ENCODE measurements around the gene CIART. TPM values are rescaled to one million over a fixed set of nuclear protein-coding genes. Genes with fewer than 3 reads are reported as not detected.
A peak's percentile ranks its signal among the peaks of the same experiment; 100 is the strongest.
"Not testable (repeated sequence)": the region's sequence is repeated elsewhere in the genome, so short reads cannot be mapped to it uniquely, and the experiment has no call there.

CIART gene
- total RNA-seq, 1 donor from 2014 or later, result 6.0 TPM

DNA sequence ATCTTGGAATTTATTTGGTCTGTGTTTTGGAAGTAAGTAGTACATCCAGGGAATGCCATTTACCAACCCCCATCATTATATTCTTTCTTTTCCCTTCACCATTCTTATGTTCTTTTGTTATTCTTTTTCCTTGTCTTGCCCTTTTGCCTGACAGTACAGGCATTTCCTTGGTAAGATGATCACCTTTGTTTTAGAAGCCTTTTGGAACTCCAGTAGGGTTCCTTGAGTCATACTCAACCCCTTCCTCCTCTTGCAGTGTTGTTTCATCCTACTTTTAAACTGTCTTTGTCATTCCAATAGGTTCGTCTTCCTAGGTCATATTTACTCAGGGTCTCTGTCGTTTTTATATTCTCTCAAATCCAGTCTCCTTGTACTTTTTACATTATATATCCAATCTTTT is 20.5 kb downstream of the CIART start:
- no peak overlapping the region for H3K27ac Mint-ChIP-seq
- peaks cover 11% of the 10 kb centered on the region for H3K4me1 Mint-ChIP-seq
- intact Hi-C loops (cut with micrococcal nuclease), result no loop called here
- H3K9me3 Mint-ChIP-seq, result no peaks in the 10 kb centered on the region
- no peak overlapping the region for H3K4me3 Mint-ChIP-seq
- H3K27me3 Mint-ChIP-seq, result no peaks in the 10 kb centered on the region
- peaks cover 40% of the 10 kb centered on the region for H3K36me3 Mint-ChIP-seq (ENCODE audit: low read depth)
- no peak for DNase-seq

- intact Hi-C loops (cut with micrococcal nuclease); H3K27me3 Mint-ChIP-seq; H3K9me3 Mint-ChIP-seq; H3K4me3 Mint-ChIP-seq; H3K4me1 Mint-ChIP-seq; DNase-seq; H3K27ac Mint-ChIP-seq: not testable (repeated sequence)
- H3K36me3 Mint-ChIP-seq (ENCODE audit: low read depth), result peaks cover 18% of the 10 kb centered on the region
Measured at GRCh38 chr1:150308585-150308984, 26.2 kb downstream of the CIART start.

GRCh38 chr1:150309758-150310508 is 27.6 kb downstream of the CIART start:
- H3K9me3 Mint-ChIP-seq, result no peaks in the 10 kb centered on the region
- H3K27ac Mint-ChIP-seq, result no peak overlapping the region
- no peak overlapping the region for H3K4me3 Mint-ChIP-seq
- intact Hi-C loops (cut with micrococcal nuclease), result no loop called here
- no peaks in the 10 kb centered on the region for H3K27me3 Mint-ChIP-seq
- DNase-seq, result no peak
- H3K4me1 Mint-ChIP-seq, result no peaks in the 10 kb centered on the region
- peaks cover 16% of the 10 kb centered on the region for H3K36me3 Mint-ChIP-seq (ENCODE audit: low read depth)

DNA sequence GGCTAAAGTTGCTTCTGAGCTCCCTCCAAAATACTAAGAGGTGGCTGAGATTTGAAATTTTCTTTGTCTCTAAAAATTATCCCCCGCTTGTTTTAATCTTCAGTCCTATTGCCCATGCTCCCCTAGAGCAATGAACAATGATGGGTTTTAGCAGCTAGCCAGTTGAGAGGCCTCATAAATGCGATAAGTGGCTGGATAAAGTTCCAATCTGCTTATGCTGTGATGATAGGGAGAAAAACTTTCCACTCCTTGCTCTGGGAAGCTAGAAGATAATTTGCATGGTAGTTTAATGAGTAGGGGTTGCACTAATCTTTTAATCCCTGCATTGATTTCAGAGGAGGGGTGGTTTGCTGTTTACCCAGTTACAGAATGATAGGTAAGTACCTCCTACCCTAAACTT is 29.4 kb downstream of the CIART start:
- no peaks in the 10 kb centered on the region for H3K9me3 Mint-ChIP-seq
- H3K36me3 Mint-ChIP-seq (ENCODE audit: low read depth), result peaks cover 13% of the 10 kb centered on the region
- no peak overlapping the region for H3K4me3 Mint-ChIP-seq
- H3K27ac Mint-ChIP-seq, result no peak overlapping the region
- no peaks in the 10 kb centered on the region for H3K4me1 Mint-ChIP-seq
- no peaks in the 10 kb centered on the region for H3K27me3 Mint-ChIP-seq
- intact Hi-C loops (cut with micrococcal nuclease), result no loop called here
- DNase-seq, result no peak

DNA sequence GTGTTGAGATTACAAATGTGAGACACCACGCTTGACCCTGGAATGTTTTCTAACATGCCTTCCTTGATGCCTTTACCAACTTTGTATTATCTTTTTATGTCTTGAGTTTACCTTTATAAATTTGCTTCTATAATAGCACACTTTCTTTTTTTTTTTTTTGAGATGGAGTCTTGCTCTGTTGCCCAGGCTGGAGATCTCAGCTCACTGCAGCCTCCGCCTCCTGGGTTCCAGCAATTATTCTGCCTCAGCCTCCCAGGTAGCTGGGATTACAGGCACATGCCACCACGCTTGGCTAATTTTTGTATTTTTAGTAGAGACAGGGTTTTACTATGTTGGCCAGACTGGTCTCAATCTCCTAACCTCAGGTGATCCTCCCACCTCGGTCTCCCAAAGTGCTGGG is 32.3 kb downstream of the CIART start:
- H3K27me3 Mint-ChIP-seq; intact Hi-C loops (cut with micrococcal nuclease); H3K4me3 Mint-ChIP-seq; H3K9me3 Mint-ChIP-seq; H3K36me3 Mint-ChIP-seq (ENCODE audit: low read depth); H3K4me1 Mint-ChIP-seq; H3K27ac Mint-ChIP-seq; DNase-seq: not testable (repeated sequence)

DNA sequence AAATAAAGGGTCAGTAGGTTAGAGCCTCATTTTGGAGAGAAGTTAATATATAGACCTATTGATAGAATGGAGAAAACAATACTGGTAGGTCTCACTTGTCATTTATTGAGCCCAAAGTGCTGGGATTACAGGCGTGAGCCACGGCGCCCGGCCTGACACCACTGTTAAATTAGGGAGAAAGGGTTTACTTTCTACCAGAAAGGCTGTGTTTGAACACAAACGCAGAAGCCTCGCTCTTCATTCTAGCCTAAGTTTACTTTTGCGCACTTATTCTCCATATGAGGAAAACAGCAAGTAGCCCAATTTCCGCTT is 38.3 kb downstream of the CIART start:
- peaks cover 9% of the 10 kb centered on the region for H3K4me1 Mint-ChIP-seq
- no peak for DNase-seq
- intact Hi-C loops (cut with micrococcal nuclease), result loop anchor here (5.0 kb wide), 2 partner anchors 63 to 197 kb away; partner anchors contain the start of genes CA14 and FALEC
- peak overlapping the region; percentile 99 for H3K4me3 Mint-ChIP-seq
- peak overlapping the region; percentile 99 for H3K27ac Mint-ChIP-seq
- peaks cover 2% of the 10 kb centered on the region for H3K27me3 Mint-ChIP-seq
- no peaks in the 10 kb centered on the region for H3K9me3 Mint-ChIP-seq
- peaks cover 19% of the 10 kb centered on the region for H3K36me3 Mint-ChIP-seq (ENCODE audit: low read depth)

DNA sequence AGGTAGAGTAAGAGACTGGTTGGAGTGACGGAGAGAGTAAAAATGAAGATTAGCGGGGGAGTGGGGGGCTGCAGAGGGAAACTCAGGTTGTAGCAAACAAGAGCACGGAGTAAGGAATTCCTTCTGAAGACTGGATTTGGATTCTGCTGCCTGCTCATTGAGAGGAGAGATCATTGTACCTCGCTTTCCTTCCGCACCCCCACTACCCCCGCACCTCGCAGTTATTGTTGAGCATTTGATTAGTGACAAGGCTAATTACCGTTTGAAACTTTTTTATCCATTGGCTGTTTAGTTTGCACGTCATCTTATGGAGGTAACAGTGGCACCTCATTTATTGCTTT is 39.4 kb downstream of the CIART start:
- H3K9me3 Mint-ChIP-seq, result no peaks in the 10 kb centered on the region
- DNase-seq, result peak; percentile 65
- intact Hi-C loops (cut with micrococcal nuclease), result loop anchor here (1.0 to 5.0 kb wide), 4 partner anchors 28 to 196 kb away; partner anchors contain the start of genes CA14, FALEC and MRPS21
- H3K27ac Mint-ChIP-seq, result peak overlapping the region; percentile 99
- peaks cover 29% of the 10 kb centered on the region for H3K36me3 Mint-ChIP-seq (ENCODE audit: low read depth)
- peak overlapping the region; percentile 99 for H3K4me3 Mint-ChIP-seq
- peaks cover 12% of the 10 kb centered on the region for H3K4me1 Mint-ChIP-seq
- peaks cover 2% of the 10 kb centered on the region for H3K27me3 Mint-ChIP-seq

- Mint-ChIP-seq H3K4me3 (peak overlapping the region; percentile 99), H3K9me3 (no peaks in the 10 kb centered on the region), H3K4me1 (peaks cover 12% of the 10 kb centered on the region), H3K27ac (peak overlapping the region; percentile 99), H3K36me3 (ENCODE audit: low read depth) (peaks cover 32% of the 10 kb centered on the region), H3K27me3 (peaks cover 2% of the 10 kb centered on the region)
- DNase-seq, result peak; percentile 65
- intact Hi-C loops (cut with micrococcal nuclease), result loop anchor here (1.0 to 5.0 kb wide), 3 partner anchors 29 to 195 kb away; partner anchors contain the start of genes CA14, FALEC and MRPS21
Measured at GRCh38 chr1:150322310-150322709, 40.0 kb downstream of the CIART start.

- Mint-ChIP-seq H3K4me3 (no peak overlapping the region), H3K36me3 (ENCODE audit: low read depth) (peaks cover 69% of the 10 kb centered on the region), H3K27ac (no peak overlapping the region), H3K4me1 (peaks cover 2% of the 10 kb centered on the region), H3K27me3 (no peaks in the 10 kb centered on the region), H3K9me3 (no peaks in the 10 kb centered on the region)
- DNase-seq, result no peak
- intact Hi-C loops (cut with micrococcal nuclease), result no loop called here
Measured at GRCh38 chr1:150332651-150333290, 50.4 kb downstream of the CIART start.

Other genes starting within 250 kb of the CIART start
- gene VPS45, start 214.8 kb upstream of the CIART start, total RNA-seq, result 20.8 and 21.0 TPM in 2 replicates
- 25.2 and 26.4 TPM in 2 replicates for gene PLEKHO1, start 132.6 kb upstream of the CIART start, total RNA-seq
- 193 and 201 TPM in 2 replicates for gene ANP32E, start 46.4 kb upstream of the CIART start, total RNA-seq
- not detected in 2 replicates for gene CA14, start 24.8 kb upstream of the CIART start, total RNA-seq
- gene APH1A, start 13.5 kb upstream of the CIART start, total RNA-seq, result 101 and 105 TPM in 2 replicates
- 0.64 and 0.93 TPM in 2 replicates for gene C1orf54, start 9.8 kb upstream of the CIART start, total RNA-seq
- gene MRPS21, start 11.3 kb downstream of the CIART start, total RNA-seq, result 80.8 and 87.3 TPM in 2 replicates
- gene PRPF3, start 39.0 kb downstream of the CIART start, total RNA-seq, result 96.4 and 97.9 TPM in 2 replicates
- 23.7 and 24.6 TPM in 2 replicates for gene RPRD2, start 81.6 kb downstream of the CIART start, total RNA-seq
- 68.8 and 77.4 TPM in 2 replicates for gene TARS2, start 204.9 kb downstream of the CIART start, total RNA-seq
- gene ECM1, start 225.6 kb downstream of the CIART start, total RNA-seq, result 1.5 and 2.4 TPM in 2 replicates
- gene FALEC, start 233.2 kb downstream of the CIART start, total RNA-seq, result not detected in 2 replicates